A549 treated with RU486 at 1 μM for 4 hours (cell line): ENCODE results near the gene STIM1. TPM values are rescaled to one million over a fixed set of nuclear protein-coding genes. Genes with fewer than 3 reads are reported as not detected.

Experiments used
- total RNA-seq: library from RNA; stranded (reverse); fragments of 200-300 nt; extraction: Qiagen RNA extraction; gene quantifications from 5 replicates; pipeline ENCODE4 v1.2.3, GENCODE V29; 2022; ENCODE audit warnings: low read depth

The STIM1 gene
- 23.2 to 27.3 TPM (median 24.9 TPM) in 5 replicates for total RNA-seq

GRCh38 chr11:3854977-3855807, at the start of gene STIM1:
Gene STIM1, plus strand, starts transcription at chr11:3855664. Its CDS starts 607 bp downstream, at chr11:3856271.

DNA sequence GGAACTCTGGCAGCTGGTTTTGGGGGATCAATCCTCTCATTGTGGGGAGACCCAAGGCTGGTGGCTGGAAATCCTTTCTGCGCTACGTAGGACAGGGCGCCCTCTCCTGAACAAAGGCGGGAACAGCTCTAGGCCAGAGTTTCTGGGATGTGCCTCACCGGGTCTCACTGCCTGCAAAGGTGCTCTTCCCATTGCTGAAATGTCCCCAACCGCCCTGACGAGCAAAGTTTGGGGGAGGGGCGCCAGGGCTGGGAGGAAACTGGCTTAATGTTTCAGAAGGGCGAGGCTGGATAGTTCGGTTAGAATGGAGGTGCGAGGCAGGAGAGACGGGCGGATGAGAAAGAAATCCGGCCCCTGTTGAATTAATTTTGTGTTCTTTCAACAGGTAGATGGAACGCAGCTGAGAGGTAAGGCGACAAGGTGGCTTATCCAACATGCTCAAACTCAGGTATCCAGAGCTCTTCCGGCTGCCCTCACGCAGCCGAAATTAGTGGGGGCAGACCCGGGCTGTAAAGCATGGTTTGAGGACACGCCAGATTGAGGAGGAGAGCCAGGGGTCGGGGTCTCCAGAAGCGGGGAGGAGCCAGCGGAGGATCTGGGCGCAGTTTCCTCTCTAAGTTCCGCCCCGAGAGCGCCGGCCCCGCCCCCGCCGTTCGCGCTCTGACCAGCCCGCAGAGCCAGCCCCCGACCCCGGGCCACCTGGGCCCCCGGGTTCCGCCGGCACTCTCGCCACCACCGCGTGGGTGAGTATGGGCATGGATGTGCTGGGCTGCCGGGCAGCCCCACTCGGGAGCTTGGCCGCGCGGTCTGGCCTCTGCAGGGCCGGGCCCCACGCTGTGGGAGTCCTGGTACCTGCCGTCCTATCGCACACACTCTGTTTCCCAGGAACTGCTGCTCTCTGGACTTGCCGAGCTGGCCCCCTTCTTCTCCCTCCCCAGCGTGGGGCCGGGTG, 47.3 kb upstream of the STIM1 start, which contains the start of gene PGAP2:
TSS of gene PGAP2 (plus strand) at position 652 of the 952 bp plus-strand sequence. CDS start 2,700 bp downstream, outside the sequence.

DNA sequence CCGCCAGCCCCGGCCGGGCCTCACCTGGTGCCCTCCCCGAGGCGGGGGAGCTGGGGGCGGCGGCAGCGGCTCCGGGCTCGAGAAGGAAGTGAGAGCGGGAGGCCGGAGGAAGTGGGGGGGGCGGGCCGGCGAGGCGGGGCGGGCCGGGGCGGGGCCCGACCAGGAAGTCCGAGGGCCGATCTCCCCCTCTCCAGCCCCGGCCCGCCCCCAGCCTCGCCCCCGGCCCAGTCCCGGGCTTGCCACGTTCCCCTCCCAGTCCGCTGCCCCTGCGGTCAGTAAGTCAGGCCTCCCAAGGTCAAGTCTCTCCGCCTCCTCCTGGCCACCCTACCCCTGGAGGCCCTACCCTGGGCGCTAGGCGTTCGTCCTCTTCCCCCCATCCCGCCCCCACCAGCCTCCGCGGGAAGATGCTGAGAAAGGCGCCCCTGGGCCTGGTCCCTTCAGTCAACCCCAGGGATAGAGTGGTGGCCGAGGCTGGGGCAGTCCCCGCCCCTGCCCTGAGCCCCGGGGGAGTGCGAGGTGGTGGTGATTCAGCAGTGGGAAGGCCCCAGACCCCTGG, 14.5 kb upstream of the STIM1 start, which contains the start of gene RHOG:
TSS of gene RHOG (minus strand) at position 90 of the 556 bp plus-strand sequence. CDS start 12,821 bp downstream, outside the sequence.

DNA sequence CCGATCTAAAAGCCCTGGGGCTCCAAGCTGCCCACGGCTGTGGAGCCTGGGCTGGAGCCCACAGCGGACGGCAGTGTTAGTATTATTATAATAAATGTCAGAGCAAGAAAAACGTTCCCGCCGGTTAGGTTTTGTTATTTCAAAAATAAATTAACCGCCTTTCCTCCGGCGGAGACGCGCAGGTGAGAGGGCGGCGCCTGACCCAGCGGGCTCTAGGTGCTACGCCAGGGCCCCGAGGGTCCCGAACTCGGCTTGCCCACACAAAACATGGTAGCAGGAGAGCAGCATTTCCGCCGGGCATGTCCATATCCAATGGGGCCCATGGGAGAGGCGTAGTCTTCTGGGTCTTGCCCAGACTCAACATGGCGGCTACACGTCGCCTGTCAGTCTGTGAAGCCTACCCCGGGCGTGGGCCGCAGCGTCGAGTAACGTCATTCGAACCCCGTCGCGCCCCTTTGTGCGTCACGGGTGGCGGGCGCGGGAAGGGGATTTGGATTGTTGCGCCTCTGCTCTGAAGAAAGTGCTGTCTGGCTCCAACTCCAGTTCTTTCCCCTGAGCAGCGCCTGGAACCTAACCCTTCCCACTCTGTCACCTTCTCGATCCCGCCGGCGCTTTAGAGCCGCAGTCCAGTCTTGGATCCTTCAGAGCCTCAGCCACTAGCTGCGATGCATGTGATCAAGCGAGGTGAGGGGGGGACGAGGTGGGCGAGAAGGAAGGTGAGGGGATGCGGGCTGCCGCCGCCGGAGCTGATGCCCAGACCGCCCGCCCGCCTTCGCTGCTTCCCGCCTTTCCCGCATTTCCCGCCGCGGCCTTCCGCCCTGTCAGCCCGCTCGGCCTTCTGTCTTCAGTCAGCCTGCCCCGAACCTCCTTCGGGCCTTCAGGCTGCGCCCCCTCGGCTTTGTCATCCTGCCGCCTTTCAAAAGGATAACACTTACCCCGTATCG, 239.2 kb downstream of the STIM1 start, which contains the start of gene RRM1:
TSS of gene RRM1 (plus strand) at position 452 of the 944 bp plus-strand sequence. CDS start at position 666, 214 bp downstream.

Other genes starting within 250 kb of the STIM1 start
- gene ART5, start 213.7 kb upstream of the STIM1 start, total RNA-seq = 0.17 to 0.32 TPM (median 0.29 TPM) in 5 replicates
- gene ART1, start 210.5 kb upstream of the STIM1 start, total RNA-seq = not detected in 5 replicates
- 0.78 to 1.8 TPM (median 1.1 TPM) in 5 replicates for gene CHRNA10, start 184.3 kb upstream of the STIM1 start, total RNA-seq
- 60.5 to 65.7 TPM (median 63.0 TPM) in 5 replicates for gene NUP98, start 58.1 kb upstream of the STIM1 start, total RNA-seq
- gene PGAP2, start 47.1 kb upstream of the STIM1 start, total RNA-seq = 17.8 to 25.0 TPM (median 23.2 TPM) in 5 replicates
- gene RHOG, start 14.7 kb upstream of the STIM1 start, total RNA-seq = 85.4 to 112 TPM (median 111 TPM) in 5 replicates
- 72.9 to 96.2 TPM (median 85.8 TPM) in 5 replicates for gene RRM1, start 239.1 kb downstream of the STIM1 start, total RNA-seq